HG03139 (cell line): ENCODE data around the gene TNS3.

Source experiments
- ATAC-seq: cut with Tn5 transposase; IDR thresholded peaks from one replicate; pipeline ENCODE4 v1.9.1; 2021; ENCODE audit not compliant: unreplicated experiment

Gene TNS3

GRCh38 chr7:47583739-47584535 is 2.0 kb upstream of the TNS3 start:
- no peak for ATAC-seq

- ATAC-seq, result no peak
These were observed 1.1 kb upstream of the TNS3 start for GRCh38 chr7:47582764-47583738.

- ATAC-seq, result no peak
These were observed 490 bp downstream of the TNS3 start for GRCh38 chr7:47581438-47581803.

- ATAC-seq, result no peak
These were observed 1.0 kb downstream of the TNS3 start for GRCh38 chr7:47580811-47581331.

- no peak for ATAC-seq
These were observed 1.7 kb downstream of the TNS3 start for GRCh38 chr7:47580175-47580706.

- ATAC-seq, result no peak
These were observed 2.5 kb downstream of the TNS3 start for GRCh38 chr7:47579458-47579857.

GRCh38 chr7:47578579-47579270 is 3.2 kb downstream of the TNS3 start:
- ATAC-seq, result no peak

GRCh38 chr7:47577321-47577919 is 4.5 kb downstream of the TNS3 start:
- ATAC-seq, result no peak

GRCh38 chr7:47576866-47577306 is 5.0 kb downstream of the TNS3 start:
- ATAC-seq, result no peak

- ATAC-seq, result no peak
These were observed 5.7 kb downstream of the TNS3 start for GRCh38 chr7:47576031-47576865.

- peak; percentile 72 for ATAC-seq
These were observed 7.2 kb downstream of the TNS3 start for GRCh38 chr7:47574482-47575329.

GRCh38 chr7:47573758-47574481 is 8.0 kb downstream of the TNS3 start:
- no peak for ATAC-seq

- ATAC-seq, result no peak
These were observed 8.8 kb downstream of the TNS3 start for GRCh38 chr7:47572939-47573757.

- ATAC-seq, result no peak
These were observed 9.8 kb downstream of the TNS3 start for GRCh38 chr7:47572094-47572445.

GRCh38 chr7:47571331-47572093 is 10.4 kb downstream of the TNS3 start:
- no peak for ATAC-seq

- ATAC-seq, result no peak
These were observed 11.3 kb downstream of the TNS3 start for GRCh38 chr7:47570649-47571050.
